MM.1S (cell line): ENCODE results near the gene HOXC10.

Experiments
- DNase-seq: peaks from one replicate; pipeline ENCODE4 v3.0.0-alpha.2; 2015
- H2AFZ ChIP-seq: fragments of 300-600 bp; sonication (generic); 2 replicates; pipeline ENCODE4 v1.6.0; 2016; ENCODE audit warnings: antibody characterized with exemption, low read length
- H3F3A ChIP-seq: fragments of 300-600 bp; sonication (generic); 2 replicates; pipeline ENCODE4 v1.6.1; 2016; ENCODE audit warnings: mild to moderate bottlenecking, antibody characterized with exemption, low read length, moderate library complexity, mixed read lengths; ENCODE audit not compliant: insufficient read depth
- H3K27ac ChIP-seq: fragments of 300-600 bp; sonication (generic); 2 replicates; pipeline ENCODE4 v1.5.1; 2016; ENCODE audit warnings: mild to moderate bottlenecking, low read length
- H3K27me3 ChIP-seq: fragments of 300-600 bp; sonication (generic); replicated peaks from 2 replicates; pipeline ENCODE4 v1.6.0; 2016; ENCODE audit warnings: low read length; ENCODE audit not compliant: insufficient read depth
- H3K36me3 ChIP-seq: fragments of 300-600 bp; sonication (generic); replicated peaks from 2 replicates; pipeline ENCODE4 v1.6.1; 2016; ENCODE audit warnings: mild to moderate bottlenecking, low read length, mixed read lengths; ENCODE audit not compliant: insufficient read depth
- H3K4me1 ChIP-seq: fragments of 300-600 bp; sonication (generic); 2 replicates; pipeline ENCODE4 v1.6.1; 2016; ENCODE audit warnings: low read length, mixed read lengths
- H3K4me2 ChIP-seq: fragments of 300-600 bp; sonication (generic); 2 replicates; pipeline ENCODE4 v1.6.0; 2016; ENCODE audit warnings: low read depth, low read length
- H3K4me3 ChIP-seq: fragments of 300-600 bp; sonication (generic); 2 replicates; pipeline ENCODE4 v1.5.1; 2016; ENCODE audit warnings: low read length, mixed read lengths
- H3K79me2 ChIP-seq: fragments of 300-600 bp; sonication (generic); 2 replicates; pipeline ENCODE4 v1.6.1; 2016; ENCODE audit warnings: mixed run types, low read length, mixed read lengths
- H3K9ac ChIP-seq: fragments of 300-600 bp; sonication (generic); 2 replicates; pipeline ENCODE4 v1.6.1; 2016; ENCODE audit warnings: low read length, mixed read lengths
- H3K9me2 ChIP-seq: fragments of 300-600 bp; sonication (generic); replicated peaks from 2 replicates; pipeline ENCODE4 v1.6.1; 2016; ENCODE audit warnings: mild to moderate bottlenecking, low read length, mixed read lengths; ENCODE audit not compliant: insufficient read depth
- H3K9me3 ChIP-seq: fragments of 300-600 bp; sonication (generic); replicated peaks from 2 replicates; pipeline ENCODE4 v1.6.1; 2016; ENCODE audit warnings: mild to moderate bottlenecking, low read length, mixed read lengths; ENCODE audit not compliant: insufficient read depth
- H4K20me1 ChIP-seq: fragments of 300-600 bp; sonication (generic); 2 replicates; pipeline ENCODE4 v1.6.1; 2016; ENCODE audit warnings: mild to moderate bottlenecking, low read length, moderate library complexity, mixed read lengths; ENCODE audit not compliant: insufficient read depth
- CTCF ChIP-seq: fragments of 300-600 bp; sonication (generic); IDR thresholded peaks from 2 replicates; pipeline ENCODE4 v1.5.1; 2016; ENCODE audit warnings: antibody characterized with exemption, low read length, mixed read lengths
- EZH2 ChIP-seq: fragments of 300-600 bp; sonication (generic); optimal IDR thresholded peaks from 2 replicates; pipeline ENCODE3; 2017; ENCODE audit warnings: low read depth, mild to moderate bottlenecking, antibody characterized with exemption, low read length, mixed read lengths
- EZH2phosphoT487 ChIP-seq: fragments of 300-600 bp; sonication (generic); IDR thresholded peaks from 2 replicates; pipeline ENCODE4 v1.6.1; 2018; ENCODE audit warnings: antibody characterized with exemption, low read length

Gene HOXC10

GRCh38 chr12:53963434-53964314 is 21.3 kb upstream of the HOXC10 start:
- H4K20me1 ChIP-seq: no peaks in the 10 kb centered on the region
- no peaks in the 10 kb centered on the region for H3K4me1 ChIP-seq
- no peak for DNase-seq
- no peak overlapping the region for H2AFZ ChIP-seq
- no peaks in the 10 kb centered on the region for H3K36me3 ChIP-seq
- H3K9me3 ChIP-seq: no peaks in the 10 kb centered on the region
- no peak overlapping the region for H3K4me2 ChIP-seq
- no peaks in the 10 kb centered on the region for H3K79me2 ChIP-seq
- TF ChIP-seq EZH2phosphoT487: 0 out of 2 replicates have a peak, but pooled peaks have one; percentile 2
- TF ChIP-seq CTCF: no peak
- peaks cover 100% of the 10 kb centered on the region for H3K27me3 ChIP-seq
- no peak overlapping the region for H3K4me3 ChIP-seq
- H3K27ac ChIP-seq: no peak overlapping the region
- H3F3A ChIP-seq: no peaks in the 10 kb centered on the region
- no peaks in the 10 kb centered on the region for H3K9me2 ChIP-seq
- no peak overlapping the region for H3K9ac ChIP-seq

- H3F3A ChIP-seq: no peaks in the 10 kb centered on the region
- H3K9me3 ChIP-seq: no peaks in the 10 kb centered on the region
- H3K4me3 ChIP-seq: no peak overlapping the region
- H3K9ac ChIP-seq: no peak overlapping the region
- H3K9me2 ChIP-seq: no peaks in the 10 kb centered on the region
- H3K4me1 ChIP-seq: no peaks in the 10 kb centered on the region
- no peaks in the 10 kb centered on the region for H4K20me1 ChIP-seq
- no peaks in the 10 kb centered on the region for H3K36me3 ChIP-seq
- H2AFZ ChIP-seq: no peak overlapping the region
- peaks cover 100% of the 10 kb centered on the region for H3K27me3 ChIP-seq
- no peak overlapping the region for H3K27ac ChIP-seq
- H3K4me2 ChIP-seq: no peak overlapping the region; the same call in 1 of the 2 replicates
- TF ChIP-seq EZH2phosphoT487 (0 out of 2 replicates have a peak, but pooled peaks have one; percentile 14), EZH2 (no peak)
- DNase-seq: no peak
- H3K79me2 ChIP-seq: no peaks in the 10 kb centered on the region
These were observed 20.6 kb upstream of the HOXC10 start for GRCh38 chr12:53964315-53964713.

- Histone ChIP-seq H3F3A (no peaks in the 10 kb centered on the region), H3K9me3 (no peaks in the 10 kb centered on the region), H3K4me2 (no peak overlapping the region), H3K4me3 (no peak overlapping the region), H3K4me1 (no peaks in the 10 kb centered on the region), H2AFZ (no peak overlapping the region), H3K27me3 (peaks cover 100% of the 10 kb centered on the region), H3K27ac (no peak overlapping the region), H3K9me2 (no peaks in the 10 kb centered on the region), H3K79me2 (no peaks in the 10 kb centered on the region), H3K36me3 (no peaks in the 10 kb centered on the region), H3K9ac (no peak overlapping the region), H4K20me1 (no peaks in the 10 kb centered on the region)
- no peak for DNase-seq
- no peak for TF ChIP-seq EZH2phosphoT487
- no peak for TF ChIP-seq CTCF
- no peak for TF ChIP-seq EZH2
These were observed 19.5 kb upstream of the HOXC10 start for GRCh38 chr12:53965281-53966084.
